ENCODE data around the gene DDAH2. TPM values are rescaled to one million over a fixed set of nuclear protein-coding genes. Genes with fewer than 3 reads are reported as not detected.

DDAH2 gene
- total RNA-seq, 4 donors from 2014 or later: 99.9 to 117 (median 114) TPM

- Histone ChIP-seq H3K27me3 (no peaks in the 10 kb centered on the region), H3K4me3 (replicated peaks in 1 of 3) (no peak overlapping the region), H3K4me1 (no peaks in the 10 kb centered on the region), H3K9me3 (no peaks in the 10 kb centered on the region), H3K27ac (no peak overlapping the region), H3K36me3 (no peaks in the 10 kb centered on the region)
- WGBS, 2 donors: 95 to 96% methylated on average over 7 to 8 of the region's 8 CpGs
- intact Hi-C loops (cut with DNase I): no loop called here
- DNase-seq: no peak
- TF ChIP-seq CTCF (IDR thresholded peaks at IDR 0.05): no peak
- TF ChIP-seq POLR2A (IDR thresholded peaks at IDR 0.05): no peak
These were observed 32.2 kb upstream of the DDAH2 start for GRCh38 chr6:31761343-31761742.

GRCh38 chr6:31760790-31761189 is 31.7 kb upstream of the DDAH2 start:
- Histone ChIP-seq H3K4me1 (no peaks in the 10 kb centered on the region), H3K27me3 (no peaks in the 10 kb centered on the region), H3K9me3 (no peaks in the 10 kb centered on the region), H3K4me3 (replicated peaks in 1 of 3) (no peak overlapping the region), H3K36me3 (no peaks in the 10 kb centered on the region), H3K27ac (no peak overlapping the region)
- intact Hi-C loops (cut with DNase I): no loop called here
- DNase-seq: no peak
- WGBS, 2 donors: 93 to 98% methylated on average over 5 of the region's 5 CpGs
- TF ChIP-seq CTCF (IDR thresholded peaks at IDR 0.05): no peak
- no peak for TF ChIP-seq POLR2A (IDR thresholded peaks at IDR 0.05)

GRCh38 chr6:31758281-31758680 is 29.2 kb upstream of the DDAH2 start:
- Histone ChIP-seq H3K27ac (no peak overlapping the region), H3K27me3 (no peaks in the 10 kb centered on the region), H3K4me1 (no peaks in the 10 kb centered on the region), H3K4me3 (replicated peaks in 1 of 3) (no peak overlapping the region), H3K36me3 (no peaks in the 10 kb centered on the region), H3K9me3 (no peaks in the 10 kb centered on the region)
- DNase-seq: no peak
- intact Hi-C loops (cut with DNase I): no loop called here
- TF ChIP-seq POLR2A (IDR thresholded peaks at IDR 0.05) (no peak), CTCF (IDR thresholded peaks at IDR 0.05) (no peak)
- 90 to 96% methylated on average over 2 of the region's 2 CpGs for WGBS, 2 donors

- Histone ChIP-seq H3K27me3 (no peaks in the 10 kb centered on the region), H3K9me3 (no peaks in the 10 kb centered on the region), H3K4me1 (no peaks in the 10 kb centered on the region), H3K36me3 (no peaks in the 10 kb centered on the region), H3K4me3 (replicated peaks in 1 of 3) (no peak overlapping the region), H3K27ac (no peak overlapping the region)
- DNase-seq: no peak
- intact Hi-C loops (cut with DNase I): no loop called here
- WGBS, 2 donors: 73 to 76% methylated on average over 8 of the region's 8 CpGs
- TF ChIP-seq CTCF (IDR thresholded peaks at IDR 0.05) (no peak), POLR2A (IDR thresholded peaks at IDR 0.05) (no peak)
These were observed 23.7 kb upstream of the DDAH2 start for GRCh38 chr6:31752739-31753319.

- no peaks in the 10 kb centered on the region for H3K36me3 ChIP-seq
- intact Hi-C loops (cut with DNase I): no loop called here
- no peaks in the 10 kb centered on the region for H3K4me1 ChIP-seq
- 89 to 90% methylated on average over 7 of the region's 7 CpGs for WGBS, 2 donors
- DNase-seq: no peak
- no peak overlapping the region for H3K4me3 ChIP-seq (replicated peaks in 1 of 3)
- no peak for TF ChIP-seq POLR2A (IDR thresholded peaks at IDR 0.05)
- H3K9me3 ChIP-seq: no peaks in the 10 kb centered on the region
- H3K27ac ChIP-seq: no peak overlapping the region
- no peaks in the 10 kb centered on the region for H3K27me3 ChIP-seq
These were observed 21.4 kb upstream of the DDAH2 start for GRCh38 chr6:31750411-31751022.
